ENCODE results near the gene LRP8.

DNA sequence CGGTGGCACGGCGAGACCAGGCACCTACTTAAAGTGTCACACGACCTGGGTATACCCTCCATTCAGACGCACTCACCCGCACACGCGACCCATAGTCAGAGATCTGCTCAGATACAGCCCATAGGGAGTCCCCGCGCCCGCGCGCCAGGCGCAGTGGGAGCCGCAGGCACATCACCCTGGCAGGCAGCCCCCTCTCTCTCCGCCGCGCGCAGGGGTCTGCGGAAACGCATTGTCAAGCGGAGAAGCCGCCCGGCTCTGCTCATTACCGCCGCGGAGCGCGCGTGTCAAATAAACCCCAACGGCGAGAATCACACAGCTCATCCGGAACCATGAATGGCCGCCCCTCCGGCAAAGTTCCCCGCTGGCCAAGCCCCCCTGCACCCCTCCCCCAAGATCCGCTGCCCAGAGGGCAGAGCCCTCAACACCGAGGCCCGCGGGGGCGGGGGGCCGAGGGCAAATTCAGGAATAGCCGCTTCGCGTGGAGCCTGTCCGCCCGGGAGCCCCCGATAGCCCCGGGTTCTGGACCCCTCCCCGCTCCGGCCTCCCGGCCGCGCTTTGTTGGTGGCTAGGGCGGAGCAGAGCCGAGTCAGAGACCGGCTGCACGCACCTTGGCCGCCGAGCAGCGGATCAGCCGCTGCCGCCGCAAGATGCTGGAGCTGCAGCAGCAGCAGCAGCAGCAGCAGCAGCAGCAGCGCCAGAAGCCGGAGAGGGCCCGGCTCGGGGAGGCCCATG, 522 bp downstream of the LRP8 start:
- TF ChIP-seq EZH2 (optimal IDR thresholded peaks at IDR 0.05; ENCODE audit: low read depth, low read length), result no peak
- TF ChIP-seq, protein P1, sequence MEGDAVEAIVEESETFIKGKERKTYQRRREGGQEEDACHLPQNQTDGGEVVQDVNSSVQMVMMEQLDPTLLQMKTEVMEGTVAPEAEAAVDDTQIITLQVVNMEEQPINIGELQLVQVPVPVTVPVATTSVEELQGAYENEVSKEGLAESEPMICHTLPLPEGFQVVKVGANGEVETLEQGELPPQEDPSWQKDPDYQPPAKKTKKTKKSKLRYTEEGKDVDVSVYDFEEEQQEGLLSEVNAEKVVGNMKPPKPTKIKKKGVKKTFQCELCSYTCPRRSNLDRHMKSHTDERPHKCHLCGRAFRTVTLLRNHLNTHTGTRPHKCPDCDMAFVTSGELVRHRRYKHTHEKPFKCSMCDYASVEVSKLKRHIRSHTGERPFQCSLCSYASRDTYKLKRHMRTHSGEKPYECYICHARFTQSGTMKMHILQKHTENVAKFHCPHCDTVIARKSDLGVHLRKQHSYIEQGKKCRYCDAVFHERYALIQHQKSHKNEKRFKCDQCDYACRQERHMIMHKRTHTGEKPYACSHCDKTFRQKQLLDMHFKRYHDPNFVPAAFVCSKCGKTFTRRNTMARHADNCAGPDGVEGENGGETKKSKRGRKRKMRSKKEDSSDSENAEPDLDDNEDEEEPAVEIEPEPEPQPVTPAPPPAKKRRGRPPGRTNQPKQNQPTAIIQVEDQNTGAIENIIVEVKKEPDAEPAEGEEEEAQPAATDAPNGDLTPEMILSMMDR (IDR thresholded peaks at IDR 0.05; ENCODE audit: low read length), result no peak
- TF ChIP-seq EZH2phosphoT487 (IDR thresholded peaks at IDR 0.05; ENCODE audit: low read length), result no peak

All from MM.1S (cell line).